CD14-positive monocyte (primary cell): Measurements from ENCODE around the gene DNASE1. TPM values are rescaled to one million over a fixed set of nuclear protein-coding genes. Genes with fewer than 3 reads are reported as not detected.
A peak's percentile ranks its signal among the peaks of the same experiment; 100 is the strongest.

ENCODE experiments used
- DNase-seq, 3 donors: peaks; one replicate each; pipeline ENCODE4 v3.0.0-alpha.2; 2011 to 2022
- H2AFZ ChIP-seq: 2 replicates; pipeline ENCODE4 v1.6.0; 2012; ENCODE audit warnings: mild to moderate bottlenecking, low read depth, low read length, inconsistent platforms; ENCODE audit not compliant: insufficient read depth, poor library complexity, severe bottlenecking
- H3K27ac ChIP-seq, 2 donors: 1 replicate in 1 of 2; 2 replicates in 1 of 2; pipeline ENCODE4 v1.5.1; 2012 to 2013; ENCODE audit warnings: low read length in 2 of 2, control low read depth in 1 of 2, inconsistent platforms in 1 of 2, low read depth in 1 of 2, mild to moderate bottlenecking in 1 of 2
- H3K27me3 ChIP-seq, 2 donors: one replicate each; pipeline versions ENCODE4 v1.6.0 to v1.6.1; 2011 to 2013; ENCODE audit warnings: low read length in 2 of 2; ENCODE audit not compliant: control insufficient read depth in 2 of 2, insufficient read depth in 2 of 2
- H3K36me3 ChIP-seq, 2 donors: replicated peaks in 1 of 2; 1 replicate in 1 of 2; 2 replicates in 1 of 2; pipeline versions ENCODE4 v1.5.1 to v1.6.1; 2012 to 2013; ENCODE audit warnings: low read length in 2 of 2, control low read depth in 1 of 2, inconsistent platforms in 1 of 2, mild to moderate bottlenecking in 1 of 2; ENCODE audit not compliant: insufficient read depth in 2 of 2, control insufficient read depth in 1 of 2
- H3K4me1 ChIP-seq, 2 donors: 1 replicate in 1 of 2; 2 replicates in 1 of 2; pipeline versions ENCODE4 v1.5.1 to v1.6.1; 2012 to 2013; ENCODE audit warnings: low read length in 2 of 2, control low read depth in 1 of 2, inconsistent platforms in 1 of 2, mild to moderate bottlenecking in 1 of 2, moderate library complexity in 1 of 2; ENCODE audit not compliant: insufficient read depth in 2 of 2, control insufficient read depth in 1 of 2
- H3K4me2 ChIP-seq: replicated peaks from 2 replicates; pipeline ENCODE3; 2012; ENCODE audit warnings: low read length, moderate library complexity, mild to moderate bottlenecking; ENCODE audit not compliant: poor library complexity, severe bottlenecking; ENCODE audit errors: extremely low read depth
- H3K4me3 ChIP-seq, 3 experiments: fragments of 200-600 bp in 1 of 3; sonication (generic) in 1 of 3; replicated peaks in 1 of 3; 1 replicate in 2 of 3; 2 replicates in 1 of 3; pipeline ENCODE4 v1.5.1; 2011 to 2013; ENCODE audit warnings: low read length in 3 of 3, mild to moderate bottlenecking in 3 of 3, control low read depth in 2 of 3, low read depth in 2 of 3, inconsistent platforms in 1 of 3, moderate library complexity in 1 of 3
- H3K79me2 ChIP-seq: 2 replicates; pipeline ENCODE4 v1.6.0; 2012; ENCODE audit warnings: mild to moderate bottlenecking, control low read depth, inconsistent platforms, low read length, moderate library complexity; ENCODE audit not compliant: insufficient read depth
- H3K9ac ChIP-seq: 2 replicates; pipeline ENCODE4 v1.6.0; 2017; ENCODE audit warnings: low read length, mild to moderate bottlenecking; ENCODE audit not compliant: insufficient read depth, poor library complexity, severe bottlenecking
- H3K9me3 ChIP-seq, 2 donors: replicated peaks in 1 of 2; 1 replicate in 1 of 2; 2 replicates in 1 of 2; pipeline versions ENCODE4 v1.5.1 to v1.6.1; 2012 to 2013; ENCODE audit warnings: low read length in 2 of 2, control low read depth in 1 of 2; ENCODE audit not compliant: control insufficient read depth in 1 of 2, insufficient read depth in 1 of 2
- H4K20me1 ChIP-seq: 2 replicates; pipeline ENCODE4 v1.6.0; 2012; ENCODE audit warnings: mild to moderate bottlenecking, low read length, control low read depth, moderate library complexity; ENCODE audit not compliant: insufficient read depth
- H3K27ac Mint-ChIP-seq, 7 donors: one replicate each; pipeline ENCODE4 v1.8.0; 2020; ENCODE audit warnings: mild to moderate bottlenecking in 7 of 7, mixed read lengths in 7 of 7, moderate library complexity in 6 of 7, inconsistent platforms in 2 of 7
- H3K27me3 Mint-ChIP-seq, 3 donors: one replicate each; pipeline ENCODE4 v1.8.0; 2021 to 2022; ENCODE audit warnings: low read depth in 3 of 3, mild to moderate bottlenecking in 3 of 3, mixed read lengths in 3 of 3, moderate library complexity in 3 of 3, inconsistent platforms in 1 of 3
- H3K36me3 Mint-ChIP-seq, 2 donors: one replicate each; pipeline ENCODE4 v1.8.0; 2020; ENCODE audit warnings: mixed read lengths in 2 of 2, inconsistent platforms in 1 of 2, mild to moderate bottlenecking in 1 of 2
- H3K4me1 Mint-ChIP-seq: one replicate; pipeline ENCODE4 v1.8.0; 2020; ENCODE audit warnings: mild to moderate bottlenecking, mixed read lengths
- H3K4me3 Mint-ChIP-seq, 2 donors: one replicate each; pipeline ENCODE4 v1.8.0; 2020; ENCODE audit warnings: mild to moderate bottlenecking in 2 of 2, mixed read lengths in 2 of 2, moderate library complexity in 1 of 2
- H3K9me3 Mint-ChIP-seq, 7 donors: one replicate each; pipeline ENCODE4 v1.8.0; 2020 to 2022; ENCODE audit warnings: mixed read lengths in 7 of 7, mild to moderate bottlenecking in 6 of 7, moderate library complexity in 6 of 7, inconsistent platforms in 2 of 7
- WGBS: methylation state at CpG from one replicate; pipeline ENCODE4 v1.1.5; 2013; ENCODE audit warnings: missing lambda C conversion rate; ENCODE audit not compliant: insufficient coverage; 5-methylcytosine and 5-hydroxymethylcytosine counted together
- intact Hi-C, 2 donors: fragments of 100-400 bp; cut with micrococcal nuclease; formaldehyde crosslinking; loops; one replicate each; pipeline versions ENCODE4 v1.15.0 to v1.15.1; 2023
- polyA plus RNA-seq, 3 donors: library from polyadenylated mRNA; depleted of rRNA in 1 of 3; unstranded in 2 of 3; stranded (reverse) in 1 of 3; fragments of 300-500 nt in 2 of 3; fragments of >200 nt in 1 of 3; fragmentation: Illumina TruSeq in 2 of 3; gene quantifications; 1 replicate in 2 of 3; 2 replicates in 1 of 3; pipeline ENCODE4 v1.2.3, GENCODE V29; 2012 to 2021
- TF ChIP-seq, protein P1 (sequence below): fragments of 200-600 bp; IDR thresholded peaks from one replicate; pipeline ENCODE4 v1.8.0; 2022; ENCODE audit warnings: antibody characterized with exemption, mild to moderate bottlenecking

DNASE1 gene
- polyA plus RNA-seq, 3 donors = 1.5 to 21.1 TPM; not detected in 1

GRCh38 chr16:3625911-3626732 is 28.4 kb upstream of the DNASE1 start:
- intact Hi-C loops = no loop called here

GRCh38 chr16:3637371-3637923 is 17.0 kb upstream of the DNASE1 start:
- Histone ChIP-seq H3K36me3 (peaks cover 24 to 27% of the 10 kb centered on the region in 2 donors), H4K20me1 (peaks cover 4% of the 10 kb centered on the region), H3K4me1 (peaks cover 12 to 13% of the 10 kb centered on the region in 2 donors), H3K27ac (peak overlapping the region; percentile 29 to 73), H3K79me2 (peaks cover 20% of the 10 kb centered on the region), H3K9ac (no peak overlapping the region), H3K9me3 (no peaks in the 10 kb centered on the region), H3K4me3 (no peak overlapping the region), H2AFZ (peak overlapping the region; percentile 36), H3K27me3 (no peaks in the 10 kb centered on the region), H3K4me2 (no peak overlapping the region)
- no peaks in the 10 kb centered on the region for H3K27me3 Mint-ChIP-seq
- TF ChIP-seq, protein P1, sequence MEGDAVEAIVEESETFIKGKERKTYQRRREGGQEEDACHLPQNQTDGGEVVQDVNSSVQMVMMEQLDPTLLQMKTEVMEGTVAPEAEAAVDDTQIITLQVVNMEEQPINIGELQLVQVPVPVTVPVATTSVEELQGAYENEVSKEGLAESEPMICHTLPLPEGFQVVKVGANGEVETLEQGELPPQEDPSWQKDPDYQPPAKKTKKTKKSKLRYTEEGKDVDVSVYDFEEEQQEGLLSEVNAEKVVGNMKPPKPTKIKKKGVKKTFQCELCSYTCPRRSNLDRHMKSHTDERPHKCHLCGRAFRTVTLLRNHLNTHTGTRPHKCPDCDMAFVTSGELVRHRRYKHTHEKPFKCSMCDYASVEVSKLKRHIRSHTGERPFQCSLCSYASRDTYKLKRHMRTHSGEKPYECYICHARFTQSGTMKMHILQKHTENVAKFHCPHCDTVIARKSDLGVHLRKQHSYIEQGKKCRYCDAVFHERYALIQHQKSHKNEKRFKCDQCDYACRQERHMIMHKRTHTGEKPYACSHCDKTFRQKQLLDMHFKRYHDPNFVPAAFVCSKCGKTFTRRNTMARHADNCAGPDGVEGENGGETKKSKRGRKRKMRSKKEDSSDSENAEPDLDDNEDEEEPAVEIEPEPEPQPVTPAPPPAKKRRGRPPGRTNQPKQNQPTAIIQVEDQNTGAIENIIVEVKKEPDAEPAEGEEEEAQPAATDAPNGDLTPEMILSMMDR = no peak
- intact Hi-C loops = no loop called here
- DNase-seq = peak; percentile 12 to 33 (median 20)
- H3K4me3 Mint-ChIP-seq = peak overlapping the region in 1 of 2 donors; percentile 30
- H3K4me1 Mint-ChIP-seq = peaks cover 17% of the 10 kb centered on the region
- H3K27ac Mint-ChIP-seq = peak overlapping the region; percentile 58 to 85 (median 68)
- peaks cover 16 to 33% of the 10 kb centered on the region in 2 donors for H3K36me3 Mint-ChIP-seq
- WGBS = 89% methylated on average over 1 of the region's 3 CpGs
- peaks cover 0 to 3% (median 0%) of the 10 kb centered on the region in 7 donors for H3K9me3 Mint-ChIP-seq

More at GRCh38 chr16:3625911-3626732, 28.4 kb upstream of the DNASE1 start:
- DNase-seq = peak; percentile 33 to 72 (median 48)
- H3K79me2 ChIP-seq = peaks cover 64% of the 10 kb centered on the region
- no peak overlapping the region for H3K9ac ChIP-seq
- peak overlapping the region; percentile 63 for H3K4me2 ChIP-seq
- no peak overlapping the region for H2AFZ ChIP-seq
- H3K4me3 ChIP-seq = peak overlapping the region in 1 of 3 experiments; percentile 30
- Mint-ChIP-seq H3K27ac (peak overlapping the region; percentile 76 to 85 (median 81)), H3K36me3 (peaks cover 7 to 8% of the 10 kb centered on the region in 2 donors), H3K4me3 (peak overlapping the region; percentile 24 to 78), H3K9me3 (no peaks in the 10 kb centered on the region), H3K27me3 (no peaks in the 10 kb centered on the region), H3K4me1 (peaks cover 64% of the 10 kb centered on the region)
- 80% methylated on average over 3 of the region's 4 CpGs for WGBS
- H3K9me3 ChIP-seq = no peaks in the 10 kb centered on the region
- peak overlapping the region; percentile 54 to 67 for H3K27ac ChIP-seq
- no peaks in the 10 kb centered on the region for H3K36me3 ChIP-seq
- H3K27me3 ChIP-seq = no peaks in the 10 kb centered on the region
- H4K20me1 ChIP-seq = no peaks in the 10 kb centered on the region
- H3K4me1 ChIP-seq = peaks cover 45 to 56% of the 10 kb centered on the region in 2 donors
- TF ChIP-seq, protein P1 = no peak
